ENCODE data around the gene CRYBA4.
A peak's percentile ranks its signal among the peaks of the same experiment; 100 is the strongest.

The CRYBA4 gene

DNA sequence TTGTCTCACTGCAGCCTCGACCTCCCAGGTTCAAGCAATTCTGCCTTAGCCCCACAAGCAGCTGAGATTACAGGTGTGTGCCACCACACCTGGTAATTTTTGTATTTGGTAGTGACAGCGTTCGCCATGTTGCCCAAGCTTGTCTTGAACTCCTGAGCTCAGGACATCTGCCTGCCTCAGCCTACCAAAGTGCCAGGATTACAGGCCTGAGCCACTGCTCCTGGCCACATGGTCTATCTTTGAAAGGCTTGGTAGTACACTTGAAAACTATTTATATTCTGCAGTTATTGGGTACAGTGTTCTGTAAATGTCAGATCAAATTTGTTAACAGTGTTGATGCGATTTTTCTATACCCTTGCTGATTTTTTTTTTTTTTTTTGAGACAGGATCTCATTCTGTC, 9.5 kb downstream of the CRYBA4 start:
- no peak for DNase-seq

DNA sequence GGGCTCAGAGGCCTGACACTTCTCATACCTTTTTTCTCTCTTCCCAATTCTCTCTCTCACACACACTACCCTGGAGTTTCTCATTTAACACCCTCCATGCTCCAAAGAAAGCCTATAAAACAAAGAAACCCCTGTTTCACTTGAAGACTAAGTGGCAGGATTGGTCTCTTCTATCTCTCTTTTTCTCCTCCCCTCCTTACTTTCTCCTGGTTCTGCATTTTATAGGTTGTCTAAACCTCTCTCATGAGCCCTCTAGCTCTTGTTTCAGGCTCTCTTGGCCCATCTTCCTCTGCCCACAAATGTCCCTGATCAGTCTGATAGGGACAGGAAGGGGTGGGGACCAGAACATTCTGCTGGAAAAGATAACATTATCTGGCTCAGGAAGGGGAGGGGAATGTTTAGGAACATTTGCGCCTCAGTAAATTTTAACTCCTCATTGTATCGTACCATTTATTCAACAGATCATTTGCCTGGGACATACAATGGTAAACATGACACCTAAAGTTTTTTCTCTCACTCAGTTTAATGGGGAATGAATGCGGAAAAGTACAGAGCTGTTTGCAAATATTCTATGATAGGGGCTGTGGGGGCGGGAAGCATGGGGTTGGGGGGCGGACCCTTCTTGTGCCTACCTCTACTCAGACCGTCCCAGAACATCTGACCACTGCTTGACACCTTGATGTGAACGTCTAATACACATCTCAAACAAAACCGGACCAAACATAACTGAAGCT, 10.8 kb downstream of the CRYBA4 start:
- no peak for DNase-seq

GRCh38 chr22:26634189-26634588, 12.4 kb downstream of the CRYBA4 start:
- DNase-seq = no peak

- no peak for DNase-seq
Measured at GRCh38 chr22:26635117-26635516, 13.4 kb downstream of the CRYBA4 start.

DNA sequence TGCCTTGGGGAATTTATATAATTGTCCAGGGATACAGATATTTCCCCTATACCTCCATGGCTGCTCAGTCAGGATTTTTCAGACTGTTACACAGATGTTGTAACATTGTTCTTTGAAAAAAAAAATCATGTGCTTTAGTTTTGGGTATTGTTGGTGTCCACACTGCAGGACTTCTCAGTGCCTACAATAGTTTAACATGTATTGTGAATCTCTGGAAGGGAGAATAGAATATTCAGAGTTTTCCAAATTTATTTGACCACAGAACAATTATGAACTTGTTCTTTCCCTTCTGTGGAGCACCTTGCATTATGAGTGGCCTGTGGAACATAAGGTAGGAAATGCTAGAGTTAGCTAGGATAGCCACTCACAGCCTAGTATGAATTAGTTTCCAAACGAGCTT, 14.5 kb downstream of the CRYBA4 start:
- no peak for DNase-seq

GRCh38 chr22:26642465-26643417, 21.0 kb downstream of the CRYBA4 start:
- DNase-seq = peak; percentile 12

GRCh38 chr22:26643418-26644100, 21.8 kb downstream of the CRYBA4 start:
- no peak for DNase-seq

DNA sequence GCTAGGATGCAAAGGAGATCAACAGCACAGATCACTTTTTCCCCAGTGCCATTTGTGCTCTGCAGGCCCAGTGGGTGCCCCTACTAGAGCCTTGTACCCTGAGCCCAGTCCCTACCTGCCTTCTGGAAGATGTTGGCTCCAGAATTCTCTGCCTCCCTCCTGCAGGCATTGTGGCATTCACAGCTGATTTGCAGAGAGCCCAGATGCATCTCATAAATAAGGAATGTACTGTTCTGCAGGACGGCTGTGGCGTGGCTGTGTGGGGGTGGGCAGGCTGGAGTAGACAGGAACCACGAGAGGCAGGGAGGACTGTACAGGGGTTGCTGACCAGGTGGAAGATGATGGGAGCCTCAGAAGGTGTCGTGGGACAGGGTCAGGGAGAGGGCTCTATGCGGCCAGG, 24.4 kb downstream of the CRYBA4 start:
- DNase-seq = no peak

DNA sequence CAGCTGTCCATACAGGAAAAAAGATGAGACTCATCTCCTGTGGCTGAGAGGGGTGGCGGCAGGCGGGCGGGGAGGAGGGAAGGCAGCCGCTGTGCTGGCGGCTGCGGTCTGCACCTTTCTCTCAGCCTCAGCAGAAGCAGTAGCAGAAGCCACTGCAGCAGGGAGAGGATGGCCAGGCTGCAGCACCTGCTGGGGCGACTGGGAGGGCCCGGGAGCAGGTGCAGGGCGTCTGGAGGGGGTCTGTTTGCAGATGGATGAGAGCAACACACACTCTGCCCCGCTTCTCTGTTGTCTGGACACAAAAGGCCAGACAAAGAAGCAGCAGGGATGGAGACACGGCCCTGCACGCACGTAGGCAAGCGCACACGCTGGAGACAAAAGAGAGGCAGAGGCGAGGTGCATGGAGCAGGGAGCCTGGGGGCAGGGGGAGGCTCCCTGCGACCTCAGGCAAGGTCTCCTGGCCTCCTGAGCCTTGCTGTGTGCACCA, 26.3 kb downstream of the CRYBA4 start:
- DNase-seq = no peak

- DNase-seq = no peak
Measured at GRCh38 chr22:26648528-26649388, 27.0 kb downstream of the CRYBA4 start.

DNA sequence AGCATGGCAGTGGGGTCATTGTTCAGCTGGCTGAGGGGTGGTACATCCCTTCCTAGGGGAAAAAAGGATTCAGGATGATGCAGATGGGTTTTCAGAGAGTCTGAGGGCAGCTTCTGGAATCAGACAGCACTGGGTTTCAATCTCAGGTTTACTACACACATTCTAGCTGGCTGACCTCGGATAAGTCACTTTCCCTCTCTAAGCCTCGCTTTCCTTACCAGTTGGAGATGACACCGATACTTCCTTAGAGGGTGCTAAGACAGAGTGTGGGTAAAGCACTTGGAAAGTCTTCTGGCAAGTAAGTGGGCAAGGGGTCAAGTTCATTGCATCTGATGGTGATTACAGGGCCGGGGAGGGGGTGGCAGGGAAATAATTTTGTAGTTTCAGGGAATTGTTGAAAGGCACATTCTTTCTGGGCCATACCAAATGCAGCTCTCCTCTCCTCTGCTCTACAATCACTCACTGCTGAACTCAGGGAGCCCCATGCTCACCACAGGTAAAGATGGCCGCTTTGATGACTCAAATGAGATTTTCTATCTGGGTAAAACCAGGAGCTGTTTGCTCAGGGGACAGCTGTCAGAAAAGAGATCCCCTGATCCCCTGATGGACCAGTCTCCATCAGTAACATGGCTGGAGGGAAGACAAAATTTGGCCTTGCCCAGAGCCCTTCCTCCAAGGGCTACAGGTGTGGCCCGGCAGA, 29.1 kb downstream of the CRYBA4 start:
- peak; percentile 45 for DNase-seq

GRCh38 chr22:26651815-26652214, 30.1 kb downstream of the CRYBA4 start:
- DNase-seq = no peak

- DNase-seq = peak; percentile 56
Measured at GRCh38 chr22:26656891-26657851, 35.4 kb downstream of the CRYBA4 start, which contains the start of gene MIAT. Gene MIAT (plus strand): TSS chr22:26657588.

DNA sequence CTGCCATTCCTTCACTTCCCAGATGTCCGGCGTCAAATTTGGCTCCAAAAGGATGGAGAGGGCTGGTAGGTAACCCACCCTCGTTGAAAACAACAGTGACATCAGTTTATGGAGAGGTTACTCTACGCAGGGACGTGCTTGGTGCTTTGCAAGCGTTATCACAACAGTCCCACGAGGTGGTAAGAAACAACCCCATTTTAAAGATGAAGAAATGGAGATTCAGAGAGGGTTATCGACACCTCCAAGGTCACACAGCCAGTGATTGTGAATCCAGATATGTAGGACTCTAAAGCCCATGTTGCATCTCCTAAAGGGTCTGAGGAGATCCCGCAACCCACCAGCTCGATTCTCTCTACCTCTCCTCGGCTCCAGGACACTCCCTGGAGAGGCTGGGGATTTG, 36.4 kb downstream of the CRYBA4 start:
- DNase-seq = peak; percentile 47

GRCh38 chr22:26658671-26659478, 37.1 kb downstream of the CRYBA4 start:
- peak; percentile 97 for DNase-seq

- DNase-seq = no peak
Measured at GRCh38 chr22:26660356-26660755, 38.6 kb downstream of the CRYBA4 start.

DNA sequence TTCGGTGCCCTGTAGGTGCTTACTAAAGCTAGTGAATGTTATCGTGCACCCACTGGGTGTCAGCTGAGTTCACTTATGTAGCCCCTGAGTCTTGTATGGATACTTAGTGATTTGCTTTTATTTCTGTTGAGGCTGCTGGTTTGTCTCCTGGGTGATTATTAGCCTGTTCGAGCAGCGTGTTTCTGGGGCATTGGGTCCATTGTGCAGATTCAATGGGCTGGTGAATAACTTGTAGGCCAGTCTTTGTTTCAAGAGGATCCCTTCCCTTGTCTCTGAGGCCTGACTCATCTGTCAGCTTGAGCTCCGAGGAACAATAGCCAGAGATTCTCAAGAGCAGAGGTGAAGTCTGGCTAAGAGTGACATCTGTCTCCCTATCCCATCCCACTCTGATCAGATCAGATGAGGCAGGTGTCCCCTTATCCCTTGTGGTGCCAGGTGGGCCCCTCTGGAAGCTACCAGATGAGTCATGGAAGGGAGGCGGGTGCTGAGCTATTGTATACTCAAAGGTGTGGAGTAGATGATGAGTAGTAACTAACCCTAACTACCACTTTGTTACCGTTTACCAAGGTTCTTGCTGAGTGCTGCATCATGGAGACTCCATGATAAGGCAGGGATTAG, 39.3 kb downstream of the CRYBA4 start:
- peak; percentile 83 for DNase-seq

DNA sequence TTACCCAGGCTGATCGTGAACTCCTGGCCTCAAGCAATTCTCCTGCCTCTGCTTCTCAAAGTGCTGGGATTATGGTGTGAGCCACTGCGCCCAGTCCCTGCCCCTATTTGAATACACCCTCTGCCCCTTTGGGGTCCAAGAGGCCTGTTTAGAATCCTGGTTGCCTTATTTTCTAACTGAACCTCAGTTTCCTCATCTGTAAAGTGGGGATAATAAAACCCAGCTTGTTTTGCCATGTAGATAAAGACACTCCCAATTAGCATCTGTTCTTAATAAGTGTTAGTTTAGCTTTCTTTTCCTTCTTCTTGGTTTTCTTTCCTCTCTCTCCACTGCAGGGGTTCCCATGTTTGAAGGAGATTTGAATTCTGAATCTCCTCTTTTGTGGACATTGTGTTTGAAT, 40.4 kb downstream of the CRYBA4 start:
- no peak for DNase-seq

GRCh38 chr22:26663374-26663923, 41.7 kb downstream of the CRYBA4 start:
- no peak for DNase-seq
